ENCODE measurements around the gene DDR2.
"Not testable (repeated sequence)": the region's sequence is repeated elsewhere in the genome, so short reads cannot be mapped to it uniquely, and the experiment has no call there.

The DDR2 gene

GRCh38 chr1:162782671-162783070, 150.4 kb downstream of the DDR2 start:
- TF ChIP-seq TAF1 (IDR thresholded peaks at IDR 0.05; ENCODE audit: borderline replicate concordance, insufficient read depth, low read length) (no peak), POLR2AphosphoS5 (IDR thresholded peaks at IDR 0.05; ENCODE audit: low read depth, low read length) (no peak), SIN3A (IDR thresholded peaks at IDR 0.05; ENCODE audit: borderline replicate concordance, insufficient read depth, low read length) (no peak), FOXP2 (optimal IDR thresholded peaks at IDR 0.05; ENCODE audit: borderline replicate concordance, extremely low read depth, extremely low read length, insufficient read depth) (no peak), REST (IDR thresholded peaks at IDR 0.05; ENCODE audit: insufficient read depth in 1 of 2, low read depth in 2 of 2, low read length in 2 of 2) (no peak)

- TF ChIP-seq REST (IDR thresholded peaks at IDR 0.05; ENCODE audit: insufficient read depth in 1 of 2, low read depth in 2 of 2, low read length in 2 of 2); POLR2AphosphoS5 (IDR thresholded peaks at IDR 0.05; ENCODE audit: low read depth, low read length); SIN3A (IDR thresholded peaks at IDR 0.05; ENCODE audit: borderline replicate concordance, insufficient read depth, low read length): not testable (repeated sequence)
These were observed 158.2 kb downstream of the DDR2 start, which contains the start of gene HSD17B7 for GRCh38 chr1:162790303-162790984. Gene HSD17B7 (plus strand): TSS chr1:162790702. CDS start chr1:162790801, 99 bp downstream.

GRCh38 chr1:162822391-162823200, 190.3 kb downstream of the DDR2 start:
- no peak for TF ChIP-seq TAF1 (IDR thresholded peaks at IDR 0.05; ENCODE audit: borderline replicate concordance, insufficient read depth, low read length)
- TF ChIP-seq FOXP2 (optimal IDR thresholded peaks at IDR 0.05; ENCODE audit: borderline replicate concordance, extremely low read depth, extremely low read length, insufficient read depth) = no peak

- no peak for TF ChIP-seq POLR2AphosphoS5 (IDR thresholded peaks at IDR 0.05; ENCODE audit: low read depth, low read length)
- TF ChIP-seq TAF1 (IDR thresholded peaks at IDR 0.05; ENCODE audit: borderline replicate concordance, insufficient read depth, low read length) = no peak
- TF ChIP-seq SIN3A (IDR thresholded peaks at IDR 0.05; ENCODE audit: borderline replicate concordance, insufficient read depth, low read length) = no peak
- no peak for TF ChIP-seq REST (IDR thresholded peaks at IDR 0.05; ENCODE audit: insufficient read depth in 1 of 2, low read depth in 2 of 2, low read length in 2 of 2)
- no peak for TF ChIP-seq FOXP2 (optimal IDR thresholded peaks at IDR 0.05; ENCODE audit: borderline replicate concordance, extremely low read depth, extremely low read length, insufficient read depth)
These were observed 191.0 kb downstream of the DDR2 start for GRCh38 chr1:162823231-162823630.

GRCh38 chr1:162823771-162824525, 191.7 kb downstream of the DDR2 start:
- TF ChIP-seq REST (IDR thresholded peaks at IDR 0.05; ENCODE audit: insufficient read depth in 1 of 2, low read depth in 2 of 2, low read length in 2 of 2) = no peak
- TF ChIP-seq SIN3A (IDR thresholded peaks at IDR 0.05; ENCODE audit: borderline replicate concordance, insufficient read depth, low read length) = no peak
- no peak for TF ChIP-seq TAF1 (IDR thresholded peaks at IDR 0.05; ENCODE audit: borderline replicate concordance, insufficient read depth, low read length)
- no peak for TF ChIP-seq FOXP2 (optimal IDR thresholded peaks at IDR 0.05; ENCODE audit: borderline replicate concordance, extremely low read depth, extremely low read length, insufficient read depth)
- TF ChIP-seq POLR2AphosphoS5 (IDR thresholded peaks at IDR 0.05; ENCODE audit: low read depth, low read length) = no peak

Measured in PFSK-1 (cell line).